NOMO-1 (cell line): ENCODE measurements around the gene UPK3BL2.
"Not testable (repeated sequence)": the region's sequence is repeated elsewhere in the genome, so short reads cannot be mapped to it uniquely, and the experiment has no call there.

ENCODE experiments used
- DNase-seq, 2 experiments: peaks; one replicate each; lab custom pipeline; 2025; ENCODE audit not compliant: unreplicated experiment in 2 of 2; lab: John Stamatoyannopoulos, UW

Gene UPK3BL2, protein sequence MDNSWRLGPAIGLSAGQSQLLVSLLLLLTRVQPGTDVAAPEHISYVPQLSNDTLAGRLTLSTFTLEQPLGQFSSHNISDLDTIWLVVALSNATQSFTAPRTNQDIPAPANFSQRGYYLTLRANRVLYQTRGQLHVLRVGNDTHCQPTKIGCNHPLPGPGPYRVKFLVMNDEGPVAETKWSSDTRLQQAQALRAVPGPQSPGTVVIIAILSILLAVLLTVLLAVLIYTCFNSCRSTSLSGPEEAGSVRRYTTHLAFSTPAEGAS

DNA sequence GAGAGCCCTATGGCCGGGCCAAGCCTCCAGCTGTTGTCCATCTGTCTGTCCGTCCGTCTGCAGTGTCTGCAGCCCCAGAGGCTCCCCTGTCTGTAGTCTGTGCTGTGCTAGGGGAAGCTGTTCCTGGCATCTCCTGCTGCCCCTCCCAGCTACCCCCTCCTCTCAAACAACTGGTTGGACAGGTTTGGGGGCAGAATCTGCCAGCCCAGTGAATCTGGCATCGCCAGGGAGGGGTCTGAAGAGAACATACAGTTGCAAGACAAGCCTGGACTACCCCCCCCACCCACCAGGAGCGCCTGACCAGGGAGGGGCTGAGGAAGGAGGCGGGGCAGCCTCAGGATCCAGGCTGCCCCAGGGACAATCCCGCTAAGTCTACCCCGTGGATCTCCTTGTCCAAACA, at the start of gene UPK3BL2:
TSS of gene UPK3BL2 (minus strand) at position 101 of the 400 bp plus-strand sequence. CDS start at position 41, 60 bp downstream.
- DNase-seq, result not testable (repeated sequence)

DNA sequence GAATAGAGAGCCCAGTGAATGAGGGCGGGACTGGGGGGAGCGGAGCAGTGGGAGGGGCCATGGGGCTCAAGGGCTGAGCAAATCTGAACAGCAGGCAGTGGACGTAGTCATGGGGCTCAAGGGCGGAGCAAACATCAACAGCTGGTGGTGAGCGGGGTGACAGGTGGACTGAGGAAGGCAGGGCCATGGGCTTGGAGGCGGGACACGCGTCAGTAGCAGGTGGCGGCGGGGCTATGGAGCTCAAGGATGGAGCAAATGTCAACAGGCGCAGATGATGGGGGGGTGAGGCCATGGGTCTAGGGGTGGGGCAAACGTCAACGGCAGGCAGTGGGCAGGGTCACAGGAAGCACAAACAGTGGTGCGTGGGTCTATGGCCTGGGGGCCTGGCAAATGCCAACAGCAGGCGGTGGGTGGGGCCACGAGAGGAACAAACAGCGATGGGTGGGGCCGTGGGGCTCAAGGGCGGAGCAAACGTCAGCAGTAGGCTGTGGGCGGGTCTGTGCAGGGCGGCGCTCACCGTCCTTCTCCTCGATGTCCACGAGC, 49.1 kb upstream of the UPK3BL2 start:
- DNase-seq, result not testable (repeated sequence)

DNA sequence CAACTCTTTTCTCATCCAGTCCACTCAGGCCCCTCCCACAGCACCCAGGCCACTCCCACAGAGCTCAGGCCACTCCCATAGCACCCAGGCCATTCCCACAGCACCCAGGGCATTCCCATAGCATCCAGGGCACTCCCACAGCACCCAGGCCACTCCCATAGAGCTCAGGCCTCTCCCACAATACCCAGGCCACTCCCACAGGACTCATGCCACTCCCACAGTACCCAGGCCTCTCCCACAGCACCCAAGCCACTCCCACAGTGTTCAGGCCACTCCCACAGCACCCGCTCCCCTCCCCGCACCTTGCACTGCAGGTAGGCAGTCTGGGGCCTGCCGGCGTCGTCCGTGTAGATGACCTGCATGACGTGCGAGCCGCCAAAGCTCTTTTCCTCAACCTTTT, 46.4 kb upstream of the UPK3BL2 start:
- DNase-seq, result not testable (repeated sequence)

DNA sequence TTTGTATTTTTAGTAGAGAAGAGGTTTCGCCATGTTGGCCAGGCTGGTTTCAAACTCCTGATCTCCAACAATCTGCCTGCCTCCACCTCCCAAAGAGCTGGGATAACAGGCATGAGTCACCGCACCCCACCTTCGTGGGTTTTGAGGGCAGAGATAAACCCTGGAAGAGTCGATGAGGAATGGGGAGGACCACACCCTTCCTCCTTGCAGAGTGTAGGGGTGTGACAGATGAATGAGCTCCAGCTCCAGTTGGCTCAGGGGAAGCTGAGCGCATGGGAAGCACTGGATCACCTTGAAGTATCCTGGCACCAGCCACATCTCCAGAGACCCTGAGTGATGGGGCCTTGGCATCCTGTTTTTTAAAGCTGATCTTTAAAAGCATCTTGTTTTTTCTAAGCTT, 40.0 kb upstream of the UPK3BL2 start:
- not testable (repeated sequence) for DNase-seq

DNA sequence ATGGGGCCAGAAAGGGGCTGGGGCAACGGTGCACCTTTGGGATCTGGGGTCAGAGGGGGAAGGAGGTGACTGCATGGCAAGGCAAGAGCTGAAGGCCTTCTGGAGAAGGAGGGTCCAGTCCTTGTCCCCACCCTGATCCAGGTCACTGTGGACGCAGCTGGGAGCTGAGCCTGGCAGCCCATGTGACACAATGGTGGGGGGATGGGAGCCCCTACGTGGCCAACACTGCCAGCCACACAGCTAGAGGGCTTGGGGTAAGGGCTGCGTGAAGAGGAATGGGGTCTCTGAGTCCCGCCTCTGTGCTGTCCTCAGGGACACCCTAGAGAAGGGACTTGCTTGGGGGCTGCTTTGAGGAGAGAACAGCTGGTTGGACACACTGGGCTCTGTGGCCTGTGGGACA, 38.2 kb upstream of the UPK3BL2 start:
- not testable (repeated sequence) for DNase-seq

DNA sequence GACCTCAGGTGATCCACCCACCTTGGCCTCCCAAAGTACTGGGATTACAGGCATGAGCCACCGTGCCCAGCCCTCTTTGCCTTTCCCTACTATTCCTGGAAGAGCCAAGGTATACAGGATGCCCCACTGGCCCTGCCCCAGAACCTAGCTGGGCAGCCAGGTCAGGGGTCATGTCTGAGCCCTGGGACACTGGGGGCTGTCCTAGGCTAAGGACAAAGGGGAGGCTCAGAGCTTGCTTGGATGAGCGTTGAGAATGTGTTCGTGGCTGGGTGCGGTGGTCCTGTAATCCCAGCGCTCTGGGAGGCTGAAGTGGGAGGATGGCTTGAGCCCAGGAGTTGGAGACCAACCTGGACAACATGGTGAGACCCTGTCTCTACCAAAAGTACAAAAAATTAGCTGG, 35.0 kb upstream of the UPK3BL2 start:
- DNase-seq, result not testable (repeated sequence)

DNA sequence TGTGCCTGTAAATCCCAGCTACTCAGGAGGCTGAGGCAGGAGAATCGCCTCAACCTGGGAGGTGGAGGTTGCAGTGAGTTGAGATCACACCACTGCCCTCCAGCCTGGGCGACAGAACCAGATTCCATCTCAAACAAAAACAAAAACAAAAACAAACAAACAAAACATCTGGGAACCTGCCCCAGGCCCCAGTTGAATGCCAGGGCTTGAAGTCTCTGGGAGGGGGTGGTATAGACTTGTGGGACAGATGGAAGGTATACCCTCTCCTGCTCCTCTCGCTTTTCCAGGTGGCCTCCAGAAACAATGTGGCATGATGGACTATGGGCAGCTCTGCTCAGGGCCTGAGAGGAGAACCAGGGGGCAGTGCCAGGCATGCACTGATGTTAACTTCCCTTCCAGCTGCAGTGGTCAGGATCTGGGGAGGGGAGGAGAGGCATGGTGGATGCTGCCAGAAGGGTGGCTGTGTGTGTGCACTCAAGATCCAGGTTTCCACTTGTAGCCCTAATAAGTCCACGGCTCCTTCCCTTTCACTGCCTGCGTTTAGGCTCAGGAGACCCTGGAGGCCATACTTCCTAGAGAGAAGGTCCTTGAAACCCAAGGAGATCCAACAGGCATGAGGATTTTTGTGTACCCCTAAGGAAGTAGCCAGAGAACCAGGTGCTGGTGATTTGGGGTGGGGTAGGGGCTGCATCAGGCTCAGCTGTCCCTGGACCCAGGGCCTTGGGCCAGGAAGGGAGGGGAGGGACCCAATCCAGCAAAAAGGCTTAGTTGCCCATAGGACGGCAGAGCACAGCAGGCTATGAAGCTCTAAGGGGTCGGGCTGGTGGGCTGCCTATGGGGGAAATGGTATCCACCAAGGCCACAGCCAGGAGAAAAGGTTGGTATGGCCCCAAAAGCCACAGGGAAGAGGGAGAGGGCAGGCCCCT, 34.1 kb upstream of the UPK3BL2 start:
- not testable (repeated sequence) for DNase-seq

DNA sequence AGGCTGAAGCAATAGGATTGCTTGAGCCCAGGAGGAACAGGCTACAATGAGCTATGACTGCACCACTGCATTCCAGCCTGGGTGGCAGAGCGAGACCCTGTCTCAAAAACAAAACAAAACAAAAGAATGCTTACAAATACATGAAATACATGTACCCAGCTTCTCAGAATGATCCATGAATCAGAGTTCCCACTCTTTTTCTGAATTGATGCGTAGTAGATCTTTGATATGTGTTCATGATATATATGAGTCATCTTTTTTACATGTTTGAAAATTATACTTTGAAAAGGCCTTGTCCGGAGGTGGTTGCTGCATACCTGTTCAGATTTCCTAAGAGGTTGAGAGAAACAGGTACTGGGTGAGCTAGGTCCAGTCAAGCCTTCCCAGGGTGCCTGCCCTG, 32.9 kb upstream of the UPK3BL2 start:
- DNase-seq, result not testable (repeated sequence)

DNA sequence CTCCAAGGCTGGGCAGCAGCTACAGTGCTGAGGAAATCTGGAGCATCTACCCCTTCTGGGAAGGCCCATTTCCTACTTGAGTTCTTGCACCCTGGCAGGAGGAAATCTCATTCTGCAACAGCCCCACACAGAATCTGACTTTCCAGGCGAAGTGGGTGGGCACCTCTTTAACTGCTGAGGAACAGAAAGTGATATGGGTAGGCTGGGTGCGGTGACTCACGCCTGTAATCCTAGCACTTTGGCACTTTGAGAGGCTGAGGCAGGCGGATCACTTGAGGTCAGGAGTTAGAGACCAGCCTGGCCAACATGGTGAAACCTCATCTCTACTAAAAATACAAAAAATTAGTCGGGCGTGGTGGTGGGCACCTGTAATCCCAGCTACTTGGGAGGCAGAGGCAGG, 31.1 kb upstream of the UPK3BL2 start:
- not testable (repeated sequence) for DNase-seq

DNA sequence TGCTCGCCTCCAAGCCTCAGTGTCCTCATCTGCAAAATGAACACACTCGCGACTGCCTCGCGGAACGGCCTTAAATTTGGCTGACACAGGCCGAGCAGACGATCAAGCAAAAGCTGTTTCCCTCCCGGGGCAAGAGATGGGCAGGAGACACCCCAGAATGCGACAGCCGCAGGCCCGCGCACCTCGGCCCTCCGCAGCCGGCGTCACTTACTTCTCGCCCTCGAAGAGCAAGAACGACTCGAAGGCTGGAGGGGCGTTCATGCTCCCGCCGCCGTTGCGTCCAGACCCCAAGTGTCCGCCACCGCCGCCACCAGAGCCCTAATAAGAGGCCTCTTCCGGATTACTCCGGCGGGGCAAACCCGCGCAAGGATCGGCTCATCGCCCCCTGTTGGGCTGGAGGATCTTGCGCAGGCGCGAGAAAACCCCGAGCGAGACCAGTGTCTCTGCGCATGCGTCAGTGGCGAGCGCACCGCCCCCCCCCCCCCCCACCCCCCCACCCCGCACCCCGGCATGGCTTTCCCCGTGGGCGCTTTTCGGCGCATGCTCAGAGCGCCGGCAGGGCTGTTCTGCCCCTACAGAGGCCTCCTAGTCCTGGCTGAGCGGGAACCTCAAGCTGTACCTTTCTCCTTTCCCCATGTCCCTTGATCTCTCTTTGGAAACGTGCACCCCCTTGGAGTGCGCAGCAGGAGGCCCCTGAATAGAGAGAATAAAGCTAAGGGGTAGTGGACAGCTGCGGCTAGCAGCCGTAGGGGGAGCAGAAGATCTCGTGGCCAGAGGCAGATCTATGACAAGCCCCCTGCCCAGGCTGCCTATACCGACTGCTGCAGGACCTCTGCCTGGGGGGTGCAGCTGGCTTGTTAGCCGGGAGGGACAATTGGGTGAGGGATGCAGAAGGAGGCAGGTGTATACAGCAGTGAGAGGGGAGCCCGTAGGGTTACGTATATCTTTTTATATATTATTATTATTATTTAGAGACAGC, 29.1 kb upstream of the UPK3BL2 start, which contains the start of gene POLR2J3:
TSS of gene POLR2J3 (minus strand) at position 323 of the 979 bp plus-strand sequence. CDS start at position 261, 62 bp downstream.
- DNase-seq, result not testable (repeated sequence)

DNA sequence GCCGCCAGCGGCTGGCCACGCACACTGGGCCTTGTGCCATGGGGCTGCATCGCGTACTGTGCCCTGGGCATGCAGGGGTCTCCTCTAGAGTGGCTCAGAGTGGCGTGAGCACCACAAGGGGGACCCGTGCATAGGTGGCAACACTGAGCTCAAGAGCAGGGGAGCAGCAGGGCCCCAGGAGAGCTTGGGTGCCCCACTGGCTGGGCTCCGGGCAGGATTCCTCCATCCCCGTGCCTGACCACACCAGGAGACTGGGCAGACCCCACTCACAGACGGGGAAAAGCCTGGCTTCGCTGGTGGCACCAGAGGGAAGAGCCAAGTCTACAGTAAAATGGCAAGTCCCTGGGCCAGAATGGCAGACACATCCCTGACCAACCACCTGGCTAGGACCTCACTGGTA, 25.1 kb upstream of the UPK3BL2 start:
- DNase-seq, result not testable (repeated sequence)

DNA sequence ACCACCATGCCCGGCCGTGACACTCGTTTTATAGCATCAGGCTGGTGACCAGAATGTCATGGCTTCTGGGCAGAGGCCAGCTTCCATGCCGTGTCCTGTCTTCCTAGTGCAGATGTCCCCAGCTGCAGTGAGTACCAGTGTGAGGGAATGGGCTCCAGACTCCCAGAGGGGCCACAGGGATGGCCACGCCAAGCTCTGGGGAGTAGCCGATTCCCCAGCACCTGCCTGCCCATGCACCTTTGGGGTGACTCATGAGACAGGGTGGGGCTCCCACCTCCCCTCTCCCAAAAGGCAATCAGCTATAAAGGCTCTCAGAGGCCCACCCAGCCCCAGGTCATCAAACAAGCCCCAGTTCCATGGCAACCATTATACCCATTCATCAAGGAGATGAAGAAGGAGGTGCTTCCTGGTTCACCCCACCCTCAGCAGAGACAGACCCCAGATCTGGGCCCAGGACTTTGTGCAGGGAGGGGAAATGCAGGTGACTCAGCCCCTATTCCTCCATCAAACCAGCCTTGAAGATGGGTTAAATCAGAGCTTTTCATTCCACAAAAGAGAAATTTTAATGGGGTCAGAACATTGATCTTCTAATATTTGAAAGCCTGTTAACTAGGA, 7.4 kb upstream of the UPK3BL2 start, which contains the start of gene SPDYE2:
TSS of gene SPDYE2 (plus strand) at position 419 of the 615 bp plus-strand sequence. CDS start 2,030 bp downstream, outside the sequence.
- DNase-seq, result not testable (repeated sequence)

DNA sequence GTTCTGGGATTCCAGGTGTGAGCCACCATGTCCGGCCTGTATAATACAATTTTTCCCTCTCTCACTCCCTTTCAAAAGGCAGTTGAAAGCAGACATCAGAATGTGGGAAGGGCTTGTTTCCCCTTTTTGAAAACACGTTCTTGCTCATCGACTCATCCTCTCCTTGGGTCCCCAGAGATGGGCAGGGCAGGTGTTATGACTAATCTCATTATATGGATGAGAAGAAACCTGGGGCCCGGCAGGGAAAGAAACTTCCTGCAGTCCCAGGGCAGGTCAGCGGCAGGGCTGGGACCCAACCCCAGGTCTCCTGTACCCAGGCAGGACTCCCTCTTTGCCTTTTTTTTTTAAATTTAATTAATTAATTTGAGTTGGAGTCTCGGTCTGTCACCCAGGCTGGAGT, 2.9 kb upstream of the UPK3BL2 start:
- not testable (repeated sequence) for DNase-seq

DNA sequence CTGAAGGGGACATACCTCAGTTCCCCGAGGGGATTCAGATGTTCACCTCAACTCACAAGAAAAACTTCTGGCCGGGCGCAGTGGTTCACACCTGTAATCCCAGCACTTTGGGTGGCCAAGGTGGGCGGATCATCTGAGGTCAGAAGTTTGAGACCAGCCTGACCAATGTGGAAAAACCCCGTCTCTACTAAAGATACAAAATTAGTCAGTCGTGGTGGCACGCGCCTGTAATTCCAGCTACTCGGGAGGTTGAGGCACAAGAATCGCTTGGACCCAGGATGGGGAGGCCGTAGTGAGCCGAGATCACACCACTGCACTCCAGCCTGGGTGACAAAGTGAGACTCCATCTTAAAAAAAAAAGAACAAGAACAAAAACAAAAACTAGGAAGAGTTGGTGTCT, 1.8 kb upstream of the UPK3BL2 start:
- DNase-seq, result not testable (repeated sequence)

DNA sequence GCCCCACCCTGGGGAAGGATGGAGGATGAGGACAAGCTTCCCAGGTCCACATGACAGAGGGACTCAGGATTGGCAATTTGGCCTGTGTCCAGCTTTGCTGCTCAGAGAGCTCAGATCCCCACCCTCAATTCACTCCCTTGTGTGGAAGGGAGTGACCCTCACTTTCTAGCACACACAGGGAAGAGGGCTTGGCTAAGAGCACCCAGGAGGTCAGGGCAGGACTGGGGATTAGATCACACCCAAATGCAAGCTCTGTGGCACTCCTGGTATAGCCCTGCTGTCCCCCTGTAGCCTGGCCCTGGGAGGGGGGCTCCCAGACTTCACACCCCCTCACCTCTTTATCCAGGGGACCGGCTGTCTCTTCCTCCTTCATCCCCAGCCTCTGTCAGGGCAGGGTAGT, 876 bp upstream of the UPK3BL2 start:
- not testable (repeated sequence) for DNase-seq

DNA sequence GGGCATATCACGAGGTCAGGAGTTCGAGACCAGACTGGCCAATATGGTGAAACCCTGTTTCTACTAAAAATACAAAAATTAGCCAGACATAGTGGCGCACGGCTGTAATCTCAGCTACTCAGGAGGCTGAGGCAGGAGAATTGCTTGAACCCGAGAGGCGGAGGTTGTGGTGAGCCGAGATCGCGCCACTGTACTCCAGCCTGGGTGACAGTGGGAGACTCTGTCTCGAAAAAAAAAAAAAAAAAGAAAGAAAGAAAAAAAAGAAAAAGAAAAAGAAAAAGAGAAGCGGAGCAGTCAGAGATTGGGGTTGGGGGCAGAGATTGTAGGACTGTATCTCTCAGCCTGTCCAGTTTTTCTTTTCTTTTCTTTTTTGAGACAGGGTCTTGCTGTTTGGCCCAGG, 725 bp downstream of the UPK3BL2 start:
- not testable (repeated sequence) for DNase-seq

DNA sequence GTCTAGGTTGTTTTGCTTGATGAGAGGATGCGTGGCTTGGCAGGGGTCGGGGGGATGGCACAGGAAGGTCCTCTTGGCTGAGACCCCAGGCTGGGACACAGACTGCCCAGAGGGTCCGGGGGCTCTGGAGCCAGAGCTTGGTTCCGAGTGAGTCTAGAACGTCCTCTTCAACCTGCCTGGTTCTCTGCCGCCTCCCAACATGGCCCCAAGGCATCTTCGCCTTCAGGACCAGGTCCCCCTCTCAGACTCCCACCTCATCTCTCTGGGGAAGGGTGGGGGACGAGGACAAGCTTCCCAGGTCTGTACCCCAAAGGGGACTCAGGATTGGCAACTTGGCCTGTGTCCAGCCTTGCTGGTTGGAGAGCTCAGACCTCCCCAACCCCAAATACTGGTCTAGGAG, 1.4 kb downstream of the UPK3BL2 start:
- not testable (repeated sequence) for DNase-seq

DNA sequence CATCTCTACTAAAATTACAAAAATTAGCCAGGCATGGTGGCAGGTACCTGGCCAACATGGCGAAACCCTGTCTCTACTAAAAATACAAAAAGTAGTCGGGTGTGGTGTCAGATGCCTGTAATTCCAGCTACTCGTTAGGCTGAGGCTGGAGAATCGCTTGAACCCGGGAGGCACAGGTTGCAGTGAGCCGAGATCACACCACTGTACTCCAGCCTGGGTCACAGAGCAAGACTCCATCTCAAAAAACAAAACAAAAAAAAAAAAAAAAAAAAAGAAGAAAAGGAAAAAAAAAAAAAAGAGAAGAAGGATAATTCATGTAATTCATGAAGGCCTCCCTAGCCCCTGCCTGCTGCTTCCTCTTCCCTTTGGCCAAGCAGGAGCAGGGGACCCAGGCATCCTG, 2.9 kb downstream of the UPK3BL2 start:
- not testable (repeated sequence) for DNase-seq

DNA sequence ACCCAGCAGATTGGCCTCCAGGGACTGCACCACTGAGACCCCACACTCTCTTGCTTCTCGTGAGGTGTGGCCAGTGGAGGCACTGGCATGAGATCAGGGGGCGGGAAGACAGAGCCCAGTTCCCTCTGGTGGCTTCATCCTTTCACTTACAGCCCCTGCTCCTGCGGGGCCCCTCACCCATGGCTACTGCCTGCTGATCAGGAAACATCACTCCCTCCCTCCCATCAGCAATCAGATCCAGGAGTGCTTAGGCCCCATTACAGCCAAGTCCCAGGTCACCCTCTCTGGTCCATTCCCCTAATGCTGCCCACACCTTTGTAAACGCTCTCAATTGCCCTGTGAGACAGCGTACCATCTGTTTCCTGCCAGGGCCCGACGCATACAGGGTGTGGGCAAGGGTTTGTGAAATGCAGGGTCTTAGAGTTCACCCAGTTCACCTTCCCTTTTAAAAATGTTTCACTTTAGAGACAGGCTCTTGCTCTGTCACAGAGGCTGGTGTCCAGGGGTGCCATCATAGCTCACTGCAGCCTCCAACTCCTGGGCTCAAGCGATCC, 8.4 kb downstream of the UPK3BL2 start:
- DNase-seq, result not testable (repeated sequence)
